Measurements from ENCODE around the gene THADA. TPM values are rescaled to one million over a fixed set of nuclear protein-coding genes. Genes with fewer than 3 reads are reported as not detected.

Gene THADA
- total and polyA plus RNA-seq, 10 donors, result 14.2 to 51.3 (median 40.0) TPM

DNA sequence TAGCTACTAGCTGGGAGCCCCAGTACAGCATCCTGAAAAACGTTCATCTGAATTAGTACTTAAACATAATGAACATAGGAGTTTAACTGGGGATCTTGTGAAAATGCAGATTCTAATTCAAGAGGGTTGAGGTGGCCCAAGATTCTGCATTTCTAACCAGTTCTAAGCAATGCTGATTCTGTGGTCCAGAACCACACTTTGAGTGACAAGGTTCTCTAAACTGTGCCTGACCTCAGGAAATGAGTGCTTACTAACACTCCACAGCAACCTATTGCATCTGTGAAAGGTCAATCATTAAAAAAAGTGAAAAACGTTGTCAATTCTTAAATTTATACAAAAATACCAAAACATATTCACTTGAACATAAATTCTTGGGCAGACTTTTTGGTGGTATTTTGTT lies 212.3 kb downstream of the THADA start:
- intact Hi-C loops (cut with DNase I; ENCODE audit: low total_unique reads), result no loop called here
- TF ChIP-seq, protein P1, sequence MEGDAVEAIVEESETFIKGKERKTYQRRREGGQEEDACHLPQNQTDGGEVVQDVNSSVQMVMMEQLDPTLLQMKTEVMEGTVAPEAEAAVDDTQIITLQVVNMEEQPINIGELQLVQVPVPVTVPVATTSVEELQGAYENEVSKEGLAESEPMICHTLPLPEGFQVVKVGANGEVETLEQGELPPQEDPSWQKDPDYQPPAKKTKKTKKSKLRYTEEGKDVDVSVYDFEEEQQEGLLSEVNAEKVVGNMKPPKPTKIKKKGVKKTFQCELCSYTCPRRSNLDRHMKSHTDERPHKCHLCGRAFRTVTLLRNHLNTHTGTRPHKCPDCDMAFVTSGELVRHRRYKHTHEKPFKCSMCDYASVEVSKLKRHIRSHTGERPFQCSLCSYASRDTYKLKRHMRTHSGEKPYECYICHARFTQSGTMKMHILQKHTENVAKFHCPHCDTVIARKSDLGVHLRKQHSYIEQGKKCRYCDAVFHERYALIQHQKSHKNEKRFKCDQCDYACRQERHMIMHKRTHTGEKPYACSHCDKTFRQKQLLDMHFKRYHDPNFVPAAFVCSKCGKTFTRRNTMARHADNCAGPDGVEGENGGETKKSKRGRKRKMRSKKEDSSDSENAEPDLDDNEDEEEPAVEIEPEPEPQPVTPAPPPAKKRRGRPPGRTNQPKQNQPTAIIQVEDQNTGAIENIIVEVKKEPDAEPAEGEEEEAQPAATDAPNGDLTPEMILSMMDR (IDR thresholded peaks at IDR 0.05 in 8 of 11, conservative IDR thresholded peaks at IDR 0.05 in 3 of 11), result no peak
- TF ChIP-seq POLR2A (IDR thresholded peaks at IDR 0.05) (no peak), POLR2AphosphoS5 (IDR thresholded peaks at IDR 0.05) (no peak)
- no peak for DNase-seq
- Histone ChIP-seq H3K4me1 (peaks cover 0 to 40% (median 13%) of the 10 kb centered on the region in 6 donors), H3K27ac (no peak overlapping the region), H3K36me3 (peaks cover 0 to 12% (median 2%) of the 10 kb centered on the region in 6 donors), H3K27me3 (replicated peaks in 1 of 7) (no peaks in the 10 kb centered on the region), H3K9me3 (no peaks in the 10 kb centered on the region), H3K4me3 (no peak overlapping the region)
- 40 to 60% (median 52%) methylated on average over 2 of the region's 2 CpGs for WGBS, 5 donors

DNA sequence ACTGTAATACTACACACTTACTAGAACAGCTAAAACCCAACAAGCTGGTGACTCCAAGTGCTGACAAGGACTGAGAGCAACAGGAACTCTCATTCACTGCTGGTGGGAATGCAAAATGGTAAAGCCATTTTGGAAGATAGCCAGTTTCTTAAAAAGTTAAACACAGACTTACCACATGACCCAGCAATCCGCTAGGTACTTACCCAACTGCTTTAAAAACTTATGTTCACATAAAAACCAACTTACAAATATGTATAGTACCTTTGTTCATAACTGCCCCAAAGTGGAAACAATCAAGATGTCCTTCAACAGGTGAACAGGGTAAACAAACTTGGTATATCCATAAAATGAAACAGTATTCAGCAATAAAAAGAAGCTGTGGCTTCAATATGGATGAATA lies 216.3 kb downstream of the THADA start:
- intact Hi-C loops (cut with DNase I; ENCODE audit: low total_unique reads), result no loop called here
- no peak for DNase-seq
- Histone ChIP-seq H3K27ac (no peak overlapping the region), H3K36me3 (peaks cover 0 to 20% (median 2%) of the 10 kb centered on the region in 6 donors), H3K4me3 (no peak overlapping the region), H3K27me3 (replicated peaks in 1 of 7) (no peaks in the 10 kb centered on the region), H3K4me1 (peaks cover 0 to 9% (median 0%) of the 10 kb centered on the region in 6 donors), H3K9me3 (no peaks in the 10 kb centered on the region)
- no peak for TF ChIP-seq POLR2AphosphoS5 (IDR thresholded peaks at IDR 0.05)
- TF ChIP-seq, protein P1 (IDR thresholded peaks at IDR 0.05 in 8 of 11, conservative IDR thresholded peaks at IDR 0.05 in 3 of 11), result no peak
- TF ChIP-seq POLR2A (IDR thresholded peaks at IDR 0.05), result no peak
- WGBS, 5 donors, result 86 to 100% (median 93%) methylated on average over 1 of the region's 1 CpG

DNA sequence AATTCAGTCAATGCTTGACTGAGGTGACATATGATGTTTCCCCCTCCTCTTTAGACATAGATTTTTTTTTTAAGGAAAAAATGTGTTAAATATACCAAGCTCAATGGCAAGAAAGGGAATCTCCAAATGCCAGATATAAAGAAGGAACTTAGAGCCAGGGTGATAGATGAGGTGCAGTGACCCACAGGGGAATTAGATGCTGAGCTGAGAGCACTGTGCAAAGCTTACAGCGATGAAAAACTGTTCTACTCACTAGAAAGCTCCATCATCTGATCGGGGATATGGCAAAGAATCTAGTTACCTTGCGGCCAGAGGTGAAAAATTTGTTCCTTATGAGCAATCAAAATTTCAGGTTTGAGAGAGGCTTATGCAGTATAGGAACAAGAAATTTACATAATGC lies 218.5 kb downstream of the THADA start:
- WGBS, 5 donors, result 93 to 100% (median 97%) methylated on average over 3 of the region's 3 CpGs
- Histone ChIP-seq H3K4me1 (no peaks in the 10 kb centered on the region), H3K27ac (no peak overlapping the region), H3K4me3 (no peak overlapping the region), H3K9me3 (no peaks in the 10 kb centered on the region), H3K36me3 (peaks cover 0 to 20% (median 2%) of the 10 kb centered on the region in 6 donors), H3K27me3 (replicated peaks in 1 of 7) (no peaks in the 10 kb centered on the region)
- TF ChIP-seq POLR2A (IDR thresholded peaks at IDR 0.05), result no peak
- no peak for TF ChIP-seq POLR2AphosphoS5 (IDR thresholded peaks at IDR 0.05)
- TF ChIP-seq, protein P1 (IDR thresholded peaks at IDR 0.05 in 8 of 11, conservative IDR thresholded peaks at IDR 0.05 in 3 of 11), result no peak
- no peak for DNase-seq
- intact Hi-C loops (cut with DNase I; ENCODE audit: low total_unique reads), result no loop called here

DNA sequence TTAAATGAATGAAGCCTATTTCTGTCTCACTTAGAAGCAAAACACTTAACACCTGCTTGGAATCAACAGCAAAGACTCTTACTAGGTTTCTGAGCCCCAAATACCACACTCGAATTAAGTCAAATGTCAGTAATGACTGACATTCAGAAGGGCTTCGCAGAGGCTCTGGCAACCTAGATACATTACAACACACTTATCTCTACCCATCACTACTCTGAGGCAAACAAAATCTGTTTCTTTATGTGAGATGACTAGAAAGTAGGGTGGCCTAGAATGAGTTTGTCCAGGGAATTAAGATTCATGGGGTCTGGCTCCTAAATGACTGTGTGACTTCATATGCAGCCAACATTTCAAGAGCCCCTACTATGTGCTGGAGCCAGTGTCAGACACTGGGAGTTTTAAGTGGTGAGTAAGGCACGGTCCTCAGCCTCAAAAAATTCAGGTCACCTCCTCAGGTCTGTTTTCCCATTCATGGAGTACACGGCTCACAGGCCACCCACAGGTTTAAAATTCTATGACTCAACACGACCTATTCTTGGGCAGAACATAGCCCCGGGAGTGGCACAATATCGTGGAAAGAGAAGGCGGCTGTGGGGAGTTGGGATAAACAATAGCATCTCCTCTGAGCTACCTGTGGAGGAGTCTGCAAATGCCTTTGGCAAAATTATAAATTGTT lies 219.2 kb downstream of the THADA start:
- TF ChIP-seq POLR2AphosphoS5 (IDR thresholded peaks at IDR 0.05), result no peak
- TF ChIP-seq, protein P1 (IDR thresholded peaks at IDR 0.05 in 8 of 11, conservative IDR thresholded peaks at IDR 0.05 in 3 of 11), result no peak
- no peak for TF ChIP-seq POLR2A (IDR thresholded peaks at IDR 0.05)
- Histone ChIP-seq H3K4me3 (no peak overlapping the region), H3K9me3 (no peaks in the 10 kb centered on the region), H3K36me3 (peaks cover 0 to 20% (median 2%) of the 10 kb centered on the region in 6 donors), H3K4me1 (no peaks in the 10 kb centered on the region), H3K27me3 (replicated peaks in 1 of 7) (no peaks in the 10 kb centered on the region), H3K27ac (no peak overlapping the region)
- DNase-seq, result no peak
- intact Hi-C loops (cut with DNase I; ENCODE audit: low total_unique reads), result no loop called here
- 94 to 97% (median 95%) methylated on average over 8 of the region's 8 CpGs for WGBS, 5 donors
